PFSK-1 (cell line): ENCODE data around the gene KCNJ6.

Experiments used
- FOXP2 ChIP-seq: optimal IDR thresholded peaks from 2 replicates; pipeline ENCODE3; 2011; ENCODE audit warnings: borderline replicate concordance, control low read depth, inconsistent platforms; ENCODE audit not compliant: insufficient read depth; ENCODE audit errors: extremely low read length, extremely low read depth
- POLR2AphosphoS5 ChIP-seq: IDR thresholded peaks from 2 replicates; pipeline ENCODE4 v1.6.1; 2012; ENCODE audit warnings: low read depth, mild to moderate bottlenecking, control low read depth, low read length, moderate library complexity
- REST ChIP-seq, 2 experiments: IDR thresholded peaks; 2 replicates each; pipeline versions ENCODE4 v1.6.1 to v1.8.0; 2011 to 2012; ENCODE audit warnings: low read depth in 2 of 2, low read length in 2 of 2, control low read depth in 1 of 2, inconsistent platforms in 1 of 2, mild to moderate bottlenecking in 1 of 2, moderate library complexity in 1 of 2; ENCODE audit not compliant: insufficient read depth in 1 of 2
- SIN3A ChIP-seq: IDR thresholded peaks from 2 replicates; pipeline ENCODE4 v1.6.1; 2012; ENCODE audit warnings: mild to moderate bottlenecking, low read length, moderate library complexity, borderline replicate concordance; ENCODE audit not compliant: insufficient read depth
- TAF1 ChIP-seq: IDR thresholded peaks from 2 replicates; pipeline ENCODE4 v1.6.1; 2012; ENCODE audit warnings: low read length, control low read depth, borderline replicate concordance; ENCODE audit not compliant: insufficient read depth

Gene KCNJ6

DNA sequence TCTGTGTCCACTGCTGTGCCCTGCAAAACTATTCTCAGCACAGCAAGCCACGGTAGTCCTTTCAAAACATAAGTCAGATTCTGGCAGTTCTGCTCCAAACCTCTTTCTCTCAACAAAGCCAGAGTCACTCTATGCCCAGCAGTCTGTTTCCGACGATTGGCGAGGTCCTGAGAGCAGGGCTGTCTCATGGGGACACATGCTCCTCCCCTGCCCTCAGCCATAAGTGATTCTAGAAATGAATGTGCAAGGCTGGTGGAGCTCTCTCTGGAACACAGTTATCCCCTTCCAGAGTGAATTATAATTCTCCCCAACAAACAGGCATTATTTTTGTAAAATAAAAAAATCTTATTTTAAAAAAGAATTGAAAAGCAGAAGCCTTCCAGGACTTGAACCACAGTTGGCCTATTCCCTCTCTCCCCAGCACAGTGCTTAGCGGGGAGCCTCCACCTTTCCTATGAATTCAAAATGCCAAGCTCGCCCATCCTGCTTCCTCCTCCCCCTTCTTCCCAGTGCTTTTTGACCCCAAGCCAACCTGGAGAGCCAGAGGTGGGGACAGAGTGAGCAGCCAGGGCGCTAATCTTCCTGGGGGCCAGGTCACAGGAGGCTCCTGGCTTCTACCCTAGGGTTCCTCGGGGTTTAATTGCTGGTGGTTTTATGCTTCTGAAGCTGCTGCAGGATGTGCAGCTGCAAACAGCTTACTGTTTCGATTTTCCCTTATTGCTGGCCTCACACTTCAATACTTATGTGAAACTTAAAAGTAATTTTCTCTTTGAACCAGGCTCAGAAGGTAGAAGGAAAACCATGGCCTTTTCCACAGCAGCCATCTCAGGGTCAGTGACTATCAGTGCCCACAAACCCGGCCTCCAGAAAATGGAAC lies 41.1 kb downstream of the KCNJ6 start:
- TF ChIP-seq POLR2AphosphoS5 (no peak), FOXP2 (no peak), REST (IDR thresholded peaks at IDR 0.05; ENCODE audit: insufficient read depth in 1 of 2, low read depth in 2 of 2, low read length in 2 of 2) (no peak), SIN3A (no peak), TAF1 (no peak)

DNA sequence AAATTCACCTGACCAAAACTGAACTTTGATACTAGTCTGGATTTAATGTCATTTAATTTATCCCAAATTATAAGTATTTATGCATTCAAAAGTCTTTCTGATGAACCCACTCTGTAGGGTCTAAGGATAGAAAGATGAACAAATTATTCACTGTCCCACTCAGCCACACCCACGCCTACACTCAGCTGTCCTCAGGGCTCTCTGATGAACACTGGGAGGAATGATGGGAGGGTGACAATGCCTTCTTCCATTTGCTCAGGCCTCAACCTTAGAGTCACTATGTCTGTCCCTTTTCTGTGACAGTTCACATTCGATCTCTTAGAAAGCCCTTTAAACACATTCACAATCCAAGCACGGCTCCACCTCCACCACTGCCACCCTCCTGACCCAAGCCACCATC lies 41.8 kb downstream of the KCNJ6 start:
- TF ChIP-seq SIN3A (no peak), REST (IDR thresholded peaks at IDR 0.05; ENCODE audit: insufficient read depth in 1 of 2, low read depth in 2 of 2, low read length in 2 of 2) (no peak), POLR2AphosphoS5 (no peak), TAF1 (no peak), FOXP2 (no peak)

DNA sequence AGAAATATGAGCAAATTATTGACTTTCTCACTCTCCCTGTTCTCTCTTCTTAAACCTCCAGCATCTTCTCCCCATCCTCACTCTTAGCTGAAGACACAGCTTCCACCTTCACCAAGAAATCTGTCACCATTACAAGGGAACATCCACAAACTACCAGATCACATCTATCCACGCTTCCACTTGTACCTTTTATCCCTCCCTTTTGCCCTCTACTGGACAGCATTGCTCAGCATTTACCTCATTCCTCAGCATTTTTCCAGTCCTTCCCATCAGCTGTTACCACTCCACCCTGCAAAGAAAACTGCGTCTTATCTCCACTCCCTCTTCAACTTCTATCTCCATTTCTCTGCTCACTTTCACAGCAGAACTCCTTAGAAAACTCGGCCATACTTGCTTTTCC lies 42.6 kb downstream of the KCNJ6 start:
- TF ChIP-seq FOXP2, result no peak
- no peak for TF ChIP-seq TAF1
- no peak for TF ChIP-seq SIN3A
- TF ChIP-seq POLR2AphosphoS5, result no peak
- TF ChIP-seq REST (IDR thresholded peaks at IDR 0.05; ENCODE audit: insufficient read depth in 1 of 2, low read depth in 2 of 2, low read length in 2 of 2), result no peak

GRCh38 chr21:37871121-37871862 lies 45.0 kb downstream of the KCNJ6 start:
- TF ChIP-seq TAF1 (no peak), REST (IDR thresholded peaks at IDR 0.05; ENCODE audit: insufficient read depth in 1 of 2, low read depth in 2 of 2, low read length in 2 of 2) (no peak), POLR2AphosphoS5 (no peak), SIN3A (no peak), FOXP2 (no peak)
